NOMO-1 treated with DMSO at 0.1 percent for 48 hours (cell line): ENCODE measurements around the gene SERINC4.
A peak's percentile ranks its signal among the peaks of the same experiment; 100 is the strongest.

Source experiments
- DNase-seq: peaks from one replicate; lab custom pipeline; 2025; ENCODE audit not compliant: unreplicated experiment; lab: John Stamatoyannopoulos, UW

SERINC4 gene

DNA sequence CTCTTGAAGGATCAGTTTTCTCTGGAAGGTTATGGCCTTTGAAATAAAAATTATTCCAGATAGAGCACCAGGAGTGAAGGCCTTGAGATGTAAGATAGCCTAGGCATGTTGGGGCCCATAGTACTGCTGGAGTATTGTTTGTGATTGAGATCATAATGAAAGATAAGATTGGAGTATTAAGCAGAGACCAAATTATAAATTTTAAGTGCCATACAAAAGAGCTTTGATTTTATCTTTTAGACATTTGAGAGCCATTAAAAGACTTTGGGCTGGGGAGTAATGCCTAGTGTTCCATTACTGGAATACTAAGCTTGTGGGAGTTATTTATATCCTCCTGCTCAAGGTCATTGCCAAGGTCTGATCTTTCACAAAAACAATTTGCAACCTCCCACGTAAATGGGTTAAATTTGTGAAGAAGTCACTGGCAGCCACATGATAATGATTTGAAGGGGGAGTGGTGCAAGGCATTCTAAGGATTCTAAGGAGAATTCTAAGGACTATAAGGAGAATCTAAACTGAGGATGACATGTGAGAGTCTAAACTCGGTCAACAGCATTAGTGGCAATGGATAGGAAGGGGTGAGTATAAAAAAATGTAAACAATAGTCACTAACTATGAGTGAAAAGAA is 36.1 kb downstream of the SERINC4 start:
- DNase-seq, result no peak

DNA sequence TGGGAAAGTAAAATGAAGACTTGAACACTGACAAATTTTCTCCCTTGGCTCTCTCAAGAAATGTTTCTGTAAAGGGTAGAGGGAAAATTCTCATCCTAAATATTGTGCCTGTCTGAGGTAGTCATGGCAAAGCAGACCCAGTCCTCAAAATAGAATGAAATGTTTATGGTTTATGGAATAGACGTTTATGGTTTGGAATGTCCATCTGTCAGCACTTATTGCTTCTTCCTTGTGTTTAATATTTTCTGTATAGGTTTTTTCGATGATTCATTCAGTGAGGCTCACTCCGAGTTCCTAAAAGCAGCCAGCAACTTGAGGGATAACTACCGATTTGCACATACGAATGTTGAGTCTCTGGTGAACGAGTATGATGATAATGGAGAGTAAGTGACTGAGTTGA is 37.2 kb downstream of the SERINC4 start:
- DNase-seq, result no peak

DNA sequence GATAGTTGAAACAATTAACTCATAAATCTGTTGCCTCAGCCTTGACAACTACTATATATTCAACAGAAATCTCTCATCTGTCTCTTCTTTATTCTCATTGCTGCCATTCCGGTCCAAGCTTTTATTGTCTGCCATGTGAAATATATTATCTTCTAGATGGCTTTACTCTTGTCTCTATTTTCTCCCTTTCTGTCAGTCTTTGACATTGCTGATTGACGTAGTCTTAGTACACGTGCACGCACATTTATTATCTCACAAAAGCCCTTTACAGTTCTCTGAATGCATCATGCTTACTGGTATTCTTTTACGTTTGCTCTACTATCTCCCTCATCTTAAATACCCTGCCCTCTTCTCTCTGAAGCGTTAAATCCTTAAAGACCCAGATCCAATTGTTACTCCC is 48.1 kb downstream of the SERINC4 start:
- DNase-seq, result no peak

DNA sequence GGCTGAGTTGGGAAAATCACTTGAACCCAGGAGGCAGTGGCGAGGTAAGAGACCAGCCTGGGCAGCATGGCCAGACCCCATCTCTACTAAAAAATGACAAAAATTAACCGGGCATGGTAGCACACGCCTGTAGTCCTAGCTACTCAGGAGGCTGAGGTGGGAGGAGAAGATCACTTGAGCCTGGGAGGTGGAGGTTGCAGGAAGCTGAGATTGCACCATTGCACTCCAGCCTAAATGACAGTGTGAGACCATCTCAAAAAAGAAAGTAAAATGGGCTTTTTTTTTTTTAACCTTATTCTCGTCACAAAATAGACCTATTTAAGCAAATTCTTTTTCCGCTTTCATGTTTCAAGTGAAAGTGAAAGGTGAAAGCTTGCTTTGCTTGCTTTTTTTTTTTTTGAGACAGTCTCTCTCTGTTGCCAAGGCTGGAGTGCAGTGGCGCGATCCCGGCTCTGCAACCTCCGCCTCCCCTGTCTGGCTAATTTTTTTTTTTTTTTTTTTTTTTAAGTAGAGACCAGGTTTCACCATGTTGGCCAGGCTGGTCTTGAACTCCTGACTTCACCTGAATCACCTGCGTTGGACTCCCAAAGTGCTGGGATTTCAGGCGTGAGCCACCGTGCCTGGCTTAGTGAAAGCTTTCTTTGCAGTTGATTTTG is 50.2 kb downstream of the SERINC4 start:
- DNase-seq, result no peak

DNA sequence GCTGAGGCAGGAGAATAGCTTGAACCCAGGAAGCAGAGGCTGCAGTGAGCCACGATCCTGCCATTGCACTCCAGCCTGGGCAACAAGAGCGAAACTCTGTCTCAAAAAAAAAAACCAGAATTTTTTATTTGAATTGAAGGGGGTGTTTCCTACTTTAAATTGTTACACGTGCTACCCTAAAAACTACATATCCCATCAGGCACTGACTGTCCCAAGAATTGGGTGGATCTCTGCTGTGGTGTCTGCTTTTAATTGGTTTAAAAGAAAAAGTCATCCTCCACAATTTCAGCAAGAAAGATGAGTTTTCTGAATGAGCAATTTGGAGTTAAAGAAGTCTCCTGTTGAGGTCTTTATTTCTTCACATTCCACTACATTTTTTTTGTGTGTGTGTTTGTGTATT is 51.6 kb downstream of the SERINC4 start:
- DNase-seq, result peak; percentile 6

DNA sequence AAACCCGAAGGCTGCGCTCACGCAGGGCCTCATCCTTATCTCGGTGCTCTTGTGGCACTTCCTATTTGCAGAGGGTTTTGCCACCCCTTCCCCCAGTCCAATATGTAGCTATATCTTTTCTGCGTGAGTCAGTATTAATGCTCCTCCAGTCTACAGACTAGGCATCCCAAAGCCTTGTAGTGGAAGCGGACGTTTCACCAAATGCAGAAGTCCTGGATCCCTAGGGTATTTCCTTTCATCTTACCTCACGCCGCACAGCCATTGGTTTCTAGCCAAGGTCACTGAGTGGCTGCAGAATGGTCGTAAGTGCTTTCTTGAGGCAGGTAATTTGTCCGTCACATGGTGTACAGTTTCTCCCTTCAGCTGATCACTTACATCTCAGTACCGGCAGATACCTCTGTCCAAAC is 53.1 kb downstream of the SERINC4 start:
- peak; percentile 41 for DNase-seq

DNA sequence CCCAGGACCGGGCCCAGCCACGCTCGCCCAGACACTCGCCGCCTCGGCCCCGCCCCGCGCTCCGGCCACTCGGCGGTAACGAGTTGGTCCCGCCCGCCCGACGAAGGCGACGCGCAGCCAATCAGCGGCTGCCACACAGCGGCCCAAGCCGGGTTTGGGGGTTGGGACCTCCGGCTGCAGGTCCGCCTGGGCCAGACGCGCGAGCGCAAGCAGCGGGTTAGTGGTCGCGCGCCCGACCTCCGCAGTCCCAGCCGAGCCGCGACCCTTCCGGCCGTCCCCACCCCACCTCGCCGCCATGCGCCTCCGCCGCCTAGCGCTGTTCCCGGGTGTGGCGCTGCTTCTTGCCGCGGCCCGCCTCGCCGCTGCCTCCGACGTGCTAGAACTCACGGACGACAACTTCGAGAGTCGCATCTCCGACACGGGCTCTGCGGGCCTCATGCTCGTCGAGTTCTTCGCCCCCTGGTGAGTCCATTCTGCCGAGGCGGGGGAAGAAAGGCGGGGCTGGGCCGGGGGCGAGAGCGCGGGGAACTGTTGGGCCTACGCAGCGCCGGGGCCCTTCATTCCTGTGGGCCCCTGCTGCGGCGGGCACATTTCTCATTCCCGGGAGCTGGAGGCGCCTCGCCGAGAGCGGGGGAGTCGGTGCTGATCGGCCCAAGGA is 53.6 kb downstream of the SERINC4 start, which contains the start of gene PDIA3:
Gene PDIA3, plus strand, starts transcription at position 194 of the 658 bp plus-strand sequence. Its CDS starts 102 bp downstream, at position 296.
- peak; percentile 75 for DNase-seq
